Measurements from ENCODE around the gene RHCE.

DNA sequence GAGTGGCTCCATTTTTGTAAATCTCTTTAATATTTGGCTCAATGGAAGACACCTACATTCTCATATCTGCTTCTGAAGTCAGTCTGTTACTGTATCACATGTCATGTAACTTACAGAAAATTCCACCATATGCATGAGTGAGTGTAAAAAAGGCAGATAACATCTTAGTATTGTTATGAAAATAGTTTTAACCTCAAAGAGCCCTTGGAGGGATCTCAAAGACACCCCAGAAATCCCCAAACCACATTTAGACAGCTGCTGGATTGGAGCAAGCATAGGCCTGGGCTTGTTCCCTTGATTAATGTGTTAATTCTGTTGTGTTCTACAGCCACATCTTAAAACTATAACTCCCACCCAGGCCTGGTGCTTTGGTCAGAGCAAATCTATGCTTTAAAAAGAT lies 26.9 kb upstream of the RHCE start:
- no peak for TF ChIP-seq POLR2A (IDR thresholded peaks at IDR 0.05; ENCODE audit: low read length)
- TF ChIP-seq GATA1 (IDR thresholded peaks at IDR 0.05; ENCODE audit: low read depth, low read length) = no peak
